ENCODE data around the gene BMPER. TPM values are rescaled to one million over a fixed set of nuclear protein-coding genes. Genes with fewer than 3 reads are reported as not detected.

The BMPER gene
- total and polyA plus RNA-seq, 10 of the 15 experiments (the other 5 are each of a cell fraction or from before 2014, with no cell fraction given) = 0.02 to 0.08 TPM; not detected in 8

DNA sequence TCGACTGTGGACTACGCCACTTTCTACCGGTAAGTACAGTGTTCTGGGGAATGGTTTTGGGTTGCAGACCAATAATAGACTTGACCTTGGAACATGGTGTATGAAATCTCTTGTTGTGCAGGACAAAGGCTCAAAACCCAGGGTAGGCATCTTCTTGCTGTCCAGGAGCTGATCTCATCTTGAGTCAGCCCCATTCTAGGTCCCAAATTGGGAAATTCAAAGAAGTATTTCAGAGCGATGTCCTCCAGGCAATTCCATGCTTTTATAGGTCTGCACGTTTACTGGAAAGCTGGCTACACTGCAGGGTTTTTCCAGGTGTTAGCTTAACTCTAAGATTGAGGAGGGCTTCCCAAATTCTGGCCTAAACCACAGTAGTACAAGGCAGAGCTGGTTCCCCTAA is 180.7 kb downstream of the BMPER start:
- H3K9ac ChIP-seq (ENCODE audit: control insufficient read depth, insufficient read depth, low read length) = no peak overlapping the region
- SMC1A ChIA-PET (ENCODE audit: uncharacterized antibody, unreplicated experiment) = no interaction called here
- FAIRE-seq (no peak), ATAC-seq (no peak), DNase-seq (ENCODE audit: low read depth, low spot score) (no peak)
- H3K4me1 ChIP-seq (ENCODE audit: control insufficient read depth, insufficient read depth, low read length) = no peaks in the 10 kb centered on the region
- H2AFZ ChIP-seq (ENCODE audit: control insufficient read depth, low read depth, low read length) = no peak overlapping the region
- H3K27me3 ChIP-seq (replicated peaks in 1 of 2; ENCODE audit: control insufficient read depth in 2 of 2, insufficient read depth in 2 of 2, low read length in 1 of 2) = no peaks in the 10 kb centered on the region
- no peaks in the 10 kb centered on the region for H4K20me1 ChIP-seq (ENCODE audit: control insufficient read depth, insufficient read depth)
- H3K79me2 ChIP-seq (ENCODE audit: control insufficient read depth, insufficient read depth, low read length) = no peaks in the 10 kb centered on the region
- BruUV-seq (replicated peaks) = no TSS peak
- RAD21 ChIA-PET (ENCODE audit: unreplicated experiment) = no interaction called here
- no peak for TF ChIP-seq JUNB (IDR thresholded peaks at IDR 0.05)
- TF ChIP-seq, protein P1, sequence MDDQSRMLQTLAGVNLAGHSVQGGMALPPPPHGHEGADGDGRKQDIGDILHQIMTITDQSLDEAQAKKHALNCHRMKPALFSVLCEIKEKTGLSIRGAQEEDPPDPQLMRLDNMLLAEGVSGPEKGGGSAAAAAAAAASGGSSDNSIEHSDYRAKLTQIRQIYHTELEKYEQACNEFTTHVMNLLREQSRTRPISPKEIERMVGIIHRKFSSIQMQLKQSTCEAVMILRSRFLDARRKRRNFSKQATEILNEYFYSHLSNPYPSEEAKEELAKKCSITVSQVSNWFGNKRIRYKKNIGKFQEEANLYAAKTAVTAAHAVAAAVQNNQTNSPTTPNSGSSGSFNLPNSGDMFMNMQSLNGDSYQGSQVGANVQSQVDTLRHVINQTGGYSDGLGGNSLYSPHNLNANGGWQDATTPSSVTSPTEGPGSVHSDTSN (IDR thresholded peaks at IDR 0.05; ENCODE audit: insufficient replicate concordance, low read depth, low read length) = no peak
- TF ChIP-seq, protein P2, sequence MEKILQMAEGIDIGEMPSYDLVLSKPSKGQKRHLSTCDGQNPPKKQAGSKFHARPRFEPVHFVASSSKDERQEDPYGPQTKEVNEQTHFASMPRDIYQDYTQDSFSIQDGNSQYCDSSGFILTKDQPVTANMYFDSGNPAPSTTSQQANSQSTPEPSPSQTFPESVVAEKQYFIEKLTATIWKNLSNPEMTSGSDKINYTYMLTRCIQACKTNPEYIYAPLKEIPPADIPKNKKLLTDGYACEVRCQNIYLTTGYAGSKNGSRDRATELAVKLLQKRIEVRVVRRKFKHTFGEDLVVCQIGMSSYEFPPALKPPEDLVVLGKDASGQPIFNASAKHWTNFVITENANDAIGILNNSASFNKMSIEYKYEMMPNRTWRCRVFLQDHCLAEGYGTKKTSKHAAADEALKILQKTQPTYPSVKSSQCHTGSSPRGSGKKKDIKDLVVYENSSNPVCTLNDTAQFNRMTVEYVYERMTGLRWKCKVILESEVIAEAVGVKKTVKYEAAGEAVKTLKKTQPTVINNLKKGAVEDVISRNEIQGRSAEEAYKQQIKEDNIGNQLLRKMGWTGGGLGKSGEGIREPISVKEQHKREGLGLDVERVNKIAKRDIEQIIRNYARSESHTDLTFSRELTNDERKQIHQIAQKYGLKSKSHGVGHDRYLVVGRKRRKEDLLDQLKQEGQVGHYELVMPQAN (conservative IDR thresholded peaks at IDR 0.05) = no peak
- TF ChIP-seq CHD2 (IDR thresholded peaks at IDR 0.05; ENCODE audit: borderline replicate concordance, low read depth, low read length) = no peak
- no peak for TF ChIP-seq HCFC1 (IDR thresholded peaks at IDR 0.05; ENCODE audit: low read length)
- no peaks in the 10 kb centered on the region for H3K9me3 ChIP-seq (replicated peaks; ENCODE audit: control insufficient read depth, insufficient read depth, low read length)
- H3K4me3 ChIP-seq = no peak overlapping the region
- intact Hi-C loops (cut with micrococcal nuclease; ENCODE audit: unreplicated experiment) (no loop called here), in situ Hi-C loops (cut with MboI) (no loop called here)
- no peak overlapping the region for H3K4me2 ChIP-seq (ENCODE audit: control insufficient read depth, insufficient read depth)
- CTCF ChIA-PET = no interaction called here
- POLR2A ChIA-PET = no interaction called here
- 49% methylated on average over 5 of the region's 5 CpGs for WGBS (ENCODE audit: insufficient coverage, insufficient replicate concordance, low lambda C conversion rate, missing lambda C conversion rate)
- no peaks in the 10 kb centered on the region for H3K36me3 ChIP-seq (ENCODE audit: control insufficient read depth in 2 of 2, insufficient read depth in 2 of 2, low read length in 1 of 2)
- H3K27ac ChIP-seq (ENCODE audit: control insufficient read depth, insufficient read depth) = no peak overlapping the region
